Astrocyte of the cerebellum (primary cell): ENCODE results near the gene TMEM150A.
A peak's percentile ranks its signal among the peaks of the same experiment; 100 is the strongest.

Experiments
- DNase-seq: peaks from one replicate; pipeline ENCODE4 v3.0.0-alpha.2; 2011; ENCODE audit warnings: low read depth
- H3K4me3 ChIP-seq: 2 replicates; pipeline ENCODE4 v1.5.1; 2011; ENCODE audit warnings: mild to moderate bottlenecking, low read depth, low read length, moderate library complexity
- in situ Hi-C: cut with HindIII; loops from 2 replicates; pipeline ENCODE4 v1.10.0; 2017; ENCODE audit warnings: low sequenced_read_pairs
- TF ChIP-seq, protein P1 (sequence below): IDR thresholded peaks from 2 replicates; pipeline ENCODE4 v1.5.1; 2012; ENCODE audit warnings: low read length, low read depth, moderate library complexity, mild to moderate bottlenecking; ENCODE audit errors: missing control alignments

The TMEM150A gene

DNA sequence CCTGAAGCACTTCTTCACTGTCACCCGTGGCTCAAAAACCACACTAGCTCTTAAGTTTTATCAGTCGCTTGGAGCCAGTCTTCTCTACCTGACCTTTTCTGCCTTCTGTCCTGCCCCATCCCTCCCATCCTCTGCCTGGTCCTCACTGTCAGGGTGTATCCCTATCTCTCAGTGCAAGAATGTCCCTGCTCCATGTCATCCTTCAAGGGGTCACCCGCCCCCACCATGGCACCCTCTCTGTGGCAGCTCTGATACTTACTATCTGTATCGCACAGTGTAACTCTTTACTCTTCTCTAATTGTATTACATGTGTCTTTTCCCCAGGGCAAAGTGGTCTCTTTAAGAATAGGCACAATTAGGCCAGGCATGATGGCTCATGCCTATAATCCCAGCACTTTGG lies 13.9 kb downstream of the TMEM150A start:
- no peak for DNase-seq
- in situ Hi-C loops: no loop called here
- H3K4me3 ChIP-seq: no peak overlapping the region
- TF ChIP-seq, protein P1, sequence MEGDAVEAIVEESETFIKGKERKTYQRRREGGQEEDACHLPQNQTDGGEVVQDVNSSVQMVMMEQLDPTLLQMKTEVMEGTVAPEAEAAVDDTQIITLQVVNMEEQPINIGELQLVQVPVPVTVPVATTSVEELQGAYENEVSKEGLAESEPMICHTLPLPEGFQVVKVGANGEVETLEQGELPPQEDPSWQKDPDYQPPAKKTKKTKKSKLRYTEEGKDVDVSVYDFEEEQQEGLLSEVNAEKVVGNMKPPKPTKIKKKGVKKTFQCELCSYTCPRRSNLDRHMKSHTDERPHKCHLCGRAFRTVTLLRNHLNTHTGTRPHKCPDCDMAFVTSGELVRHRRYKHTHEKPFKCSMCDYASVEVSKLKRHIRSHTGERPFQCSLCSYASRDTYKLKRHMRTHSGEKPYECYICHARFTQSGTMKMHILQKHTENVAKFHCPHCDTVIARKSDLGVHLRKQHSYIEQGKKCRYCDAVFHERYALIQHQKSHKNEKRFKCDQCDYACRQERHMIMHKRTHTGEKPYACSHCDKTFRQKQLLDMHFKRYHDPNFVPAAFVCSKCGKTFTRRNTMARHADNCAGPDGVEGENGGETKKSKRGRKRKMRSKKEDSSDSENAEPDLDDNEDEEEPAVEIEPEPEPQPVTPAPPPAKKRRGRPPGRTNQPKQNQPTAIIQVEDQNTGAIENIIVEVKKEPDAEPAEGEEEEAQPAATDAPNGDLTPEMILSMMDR: no peak

DNA sequence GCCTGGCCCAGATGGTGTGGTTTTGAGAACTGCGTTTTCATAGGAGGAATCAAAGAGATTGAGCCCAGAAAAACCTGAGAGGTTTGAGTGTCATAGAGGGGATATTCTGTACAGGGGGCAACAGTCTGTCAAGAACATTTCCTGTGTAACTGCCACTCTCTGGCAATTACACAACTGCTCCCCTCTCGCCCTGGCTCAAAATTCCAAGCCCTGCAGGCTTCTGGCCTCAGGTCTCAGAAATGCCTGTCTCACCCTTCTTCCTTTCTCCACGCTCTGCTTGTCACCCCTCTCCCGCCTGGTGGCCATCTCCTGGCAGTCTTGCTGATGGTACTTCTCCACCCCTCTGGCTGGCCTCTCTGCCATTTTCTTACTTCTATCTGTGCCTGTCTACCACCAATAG lies 14.3 kb downstream of the TMEM150A start:
- no peak for DNase-seq
- no peak overlapping the region for H3K4me3 ChIP-seq
- in situ Hi-C loops: no loop called here
- TF ChIP-seq, protein P1: no peak

DNA sequence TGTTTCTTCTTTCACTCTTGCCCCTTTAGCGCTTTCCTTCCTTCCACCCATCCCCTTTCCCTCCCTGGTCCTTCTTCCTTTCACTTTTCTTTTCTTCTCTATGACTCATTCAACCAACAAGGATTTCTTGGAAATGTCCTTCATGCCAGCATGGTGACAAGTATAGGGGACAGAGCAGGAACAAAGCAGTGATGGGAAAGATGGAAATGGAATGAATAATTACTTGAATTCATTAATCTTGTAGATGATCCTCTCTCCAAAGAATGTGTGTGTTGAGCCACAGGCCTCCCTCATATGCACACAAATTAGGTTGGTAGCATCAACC lies 16.8 kb downstream of the TMEM150A start:
- peak overlapping the region; percentile 53 for H3K4me3 ChIP-seq
- DNase-seq: peak; percentile 27
- TF ChIP-seq, protein P1: no peak
- in situ Hi-C loops: no loop called here

DNA sequence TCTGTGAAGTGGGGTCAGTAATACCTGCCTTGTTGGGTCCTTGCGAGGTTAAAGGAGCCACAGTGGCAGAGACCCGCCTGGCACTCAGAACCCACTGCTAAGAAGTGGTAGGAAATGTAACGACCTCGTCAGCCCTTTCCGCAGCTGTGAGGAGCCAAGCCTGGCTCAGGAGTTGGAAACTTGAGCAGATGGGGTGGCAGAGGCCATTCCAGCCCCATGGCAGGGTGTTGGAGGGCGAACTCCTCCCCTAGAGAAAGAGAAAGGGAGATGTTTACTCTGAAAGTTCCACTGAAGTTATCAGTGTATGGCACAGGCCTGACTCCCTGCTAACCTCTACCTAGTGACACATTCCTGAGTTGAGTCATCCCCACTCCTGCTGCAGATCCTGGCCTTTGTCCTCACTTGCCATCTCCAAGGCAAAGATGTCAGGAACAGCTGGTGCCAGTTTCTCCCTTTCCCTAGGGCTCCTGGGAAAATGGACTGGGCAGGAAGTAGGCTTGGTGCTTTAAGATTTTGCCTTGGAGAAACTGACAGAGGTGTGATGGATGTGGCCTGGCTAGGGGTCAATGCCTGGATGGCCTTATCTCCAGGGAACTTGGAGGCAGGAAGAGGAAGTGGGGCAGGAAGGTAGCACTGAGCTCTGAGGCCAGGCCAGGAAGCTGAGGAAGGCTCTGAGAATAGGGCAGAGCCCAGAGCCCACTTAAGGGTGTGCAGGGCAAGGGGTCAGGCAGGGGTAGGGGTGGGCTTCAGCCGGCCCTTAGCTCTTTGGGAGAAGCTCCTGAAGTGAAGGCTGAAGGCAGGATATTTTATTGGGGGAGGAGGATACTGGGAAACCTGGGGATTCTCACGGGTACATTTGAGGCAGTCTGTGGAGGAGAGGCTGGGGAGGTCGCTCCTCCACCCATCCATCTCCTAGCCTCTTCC lies 17.4 kb downstream of the TMEM150A start:
- DNase-seq: no peak

DNA sequence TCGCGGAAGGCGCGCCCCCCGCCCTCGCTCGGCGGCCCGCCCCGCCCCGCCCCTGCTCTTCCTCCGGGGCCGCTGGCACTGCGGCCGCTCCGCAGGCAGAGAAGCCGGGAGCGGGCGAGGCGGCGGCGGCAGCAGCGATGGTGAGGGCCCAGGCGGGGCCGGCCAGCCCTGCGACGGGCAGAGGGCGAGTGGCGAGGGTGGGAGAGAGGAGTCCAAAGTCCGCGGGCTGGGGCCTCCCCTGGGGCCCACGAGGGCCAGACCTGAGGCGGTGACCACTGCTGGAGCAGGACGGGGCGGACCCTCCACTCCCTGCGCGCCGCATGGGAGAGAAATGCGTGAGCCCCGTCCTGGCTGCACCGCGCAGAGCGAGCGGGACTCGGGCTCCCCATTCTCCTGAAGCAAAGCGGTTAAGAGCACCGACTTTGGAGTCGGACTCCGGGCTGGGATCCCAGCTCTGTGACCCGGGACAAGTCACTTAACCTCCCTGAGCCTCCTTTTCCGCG lies 18.1 kb downstream of the TMEM150A start, which contains the start of gene VAMP5:
VAMP5 (plus strand) TSS at position 78 of the 503 bp plus-strand sequence; CDS start at position 138, 60 bp downstream.
- peak within 1 kb of the TSS; percentile 53 for H3K4me3 ChIP-seq
- no peak for DNase-seq
- TF ChIP-seq, protein P1: no peak
- in situ Hi-C loops: no loop called here

More for the DNA sequence above, 17.4 kb downstream of the TMEM150A start:
- in situ Hi-C loops: no loop called here
- H3K4me3 ChIP-seq: peak overlapping the region; percentile 53
- TF ChIP-seq, protein P1: no peak

DNA sequence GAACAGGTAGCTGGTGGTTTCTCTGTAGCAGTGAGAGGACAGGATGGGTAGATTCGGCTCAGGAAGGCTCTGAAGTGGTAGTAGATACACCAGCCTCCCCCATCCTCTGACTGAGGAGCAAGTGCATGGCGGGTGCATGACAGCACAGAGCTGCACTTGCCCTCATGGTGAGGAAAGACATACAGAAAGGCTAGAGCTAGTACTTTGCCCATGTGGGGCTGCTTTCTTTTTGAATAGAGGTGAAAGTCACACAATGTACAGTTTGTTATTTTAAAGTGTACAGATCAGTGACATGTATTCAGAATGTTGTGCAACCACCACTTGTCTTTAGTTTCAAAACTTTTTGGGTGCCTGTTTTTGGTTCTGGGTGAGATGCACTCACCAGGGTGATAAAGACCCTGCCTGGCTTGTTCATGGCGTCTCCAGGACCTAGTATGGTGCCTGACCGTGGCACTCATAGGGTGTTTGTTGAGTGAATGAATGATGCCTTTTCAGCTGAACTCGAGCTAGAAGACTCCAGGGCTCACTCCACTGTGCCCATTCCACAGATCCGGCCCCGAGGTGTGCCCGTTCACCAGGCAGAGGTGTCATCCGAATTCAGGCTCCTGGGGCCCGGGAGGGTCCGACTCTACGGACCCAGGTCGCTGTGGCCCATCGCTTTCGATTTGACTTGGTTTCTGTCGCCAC lies 18.7 kb downstream of the TMEM150A start:
- in situ Hi-C loops: no loop called here
- H3K4me3 ChIP-seq: peak overlapping the region; percentile 53
- DNase-seq: no peak
- TF ChIP-seq, protein P1: no peak
